ENCODE data around the gene CTBP2.

The CTBP2 gene

GRCh38 chr10:124987788-124988187 lies 172.6 kb downstream of the CTBP2 start:
- H3K4me1 ChIP-seq (ENCODE audit: control insufficient read depth, insufficient read depth, low read length) = no peaks in the 10 kb centered on the region
- DNase-seq (ENCODE audit: low read depth) = no peak

GRCh38 chr10:124985162-124985561 lies 175.2 kb downstream of the CTBP2 start:
- DNase-seq (ENCODE audit: low read depth) = no peak
- Histone ChIP-seq H3K4me1 (ENCODE audit: control insufficient read depth, insufficient read depth, low read length) (no peaks in the 10 kb centered on the region), H3K9ac (ENCODE audit: low read length) (no peak overlapping the region), H3K36me3 (ENCODE audit: control insufficient read depth, insufficient read depth, low read length, severe bottlenecking) (peaks cover 74% of the 10 kb centered on the region), H3K9me3 (ENCODE audit: control insufficient read depth, low read length) (no peaks in the 10 kb centered on the region), H3K4me3 (ENCODE audit: low read length) (no peak overlapping the region), H3K27me3 (replicated peaks; ENCODE audit: control insufficient read depth, insufficient read depth, low read length) (no peaks in the 10 kb centered on the region)

More at GRCh38 chr10:124987788-124988187, 172.6 kb downstream of the CTBP2 start:
- no peaks in the 10 kb centered on the region for H3K27me3 ChIP-seq (replicated peaks; ENCODE audit: control insufficient read depth, insufficient read depth, low read length)
- H3K4me3 ChIP-seq (ENCODE audit: low read length) = no peak overlapping the region
- peaks cover 81% of the 10 kb centered on the region for H3K36me3 ChIP-seq (ENCODE audit: control insufficient read depth, insufficient read depth, low read length, severe bottlenecking)
- H3K9me3 ChIP-seq (ENCODE audit: control insufficient read depth, low read length) = no peaks in the 10 kb centered on the region
- no peak overlapping the region for H3K9ac ChIP-seq (ENCODE audit: low read length)

- no peak overlapping the region for H3K9ac ChIP-seq (ENCODE audit: low read length)
- DNase-seq (ENCODE audit: low read depth) = no peak
- no peak overlapping the region for H3K4me3 ChIP-seq (ENCODE audit: low read length)
- H3K36me3 ChIP-seq (ENCODE audit: control insufficient read depth, insufficient read depth, low read length, severe bottlenecking) = peaks cover 69% of the 10 kb centered on the region
- H3K9me3 ChIP-seq (ENCODE audit: control insufficient read depth, low read length) = no peaks in the 10 kb centered on the region
- H3K4me1 ChIP-seq (ENCODE audit: control insufficient read depth, insufficient read depth, low read length) = no peaks in the 10 kb centered on the region
- H3K27me3 ChIP-seq (replicated peaks; ENCODE audit: control insufficient read depth, insufficient read depth, low read length) = no peaks in the 10 kb centered on the region
These were observed 176.0 kb downstream of the CTBP2 start for GRCh38 chr10:124984376-124984775.

- Histone ChIP-seq H3K4me3 (ENCODE audit: low read length) (no peak overlapping the region), H3K4me1 (ENCODE audit: control insufficient read depth, insufficient read depth, low read length) (no peaks in the 10 kb centered on the region), H3K9ac (ENCODE audit: low read length) (no peak overlapping the region), H3K27me3 (replicated peaks; ENCODE audit: control insufficient read depth, insufficient read depth, low read length) (no peaks in the 10 kb centered on the region), H3K36me3 (ENCODE audit: control insufficient read depth, insufficient read depth, low read length, severe bottlenecking) (peaks cover 69% of the 10 kb centered on the region), H3K9me3 (ENCODE audit: control insufficient read depth, low read length) (no peaks in the 10 kb centered on the region)
- no peak for DNase-seq (ENCODE audit: low read depth)
These were observed 177.0 kb downstream of the CTBP2 start for GRCh38 chr10:124983321-124983720.

- Histone ChIP-seq H3K4me1 (ENCODE audit: control insufficient read depth, insufficient read depth, low read length) (no peaks in the 10 kb centered on the region), H3K9me3 (ENCODE audit: control insufficient read depth, low read length) (no peaks in the 10 kb centered on the region), H3K27me3 (replicated peaks; ENCODE audit: control insufficient read depth, insufficient read depth, low read length) (no peaks in the 10 kb centered on the region), H3K36me3 (ENCODE audit: control insufficient read depth, insufficient read depth, low read length, severe bottlenecking) (peaks cover 57% of the 10 kb centered on the region), H3K9ac (ENCODE audit: low read length) (no peak overlapping the region), H3K4me3 (ENCODE audit: low read length) (no peak overlapping the region)
- DNase-seq (ENCODE audit: low read depth) = no peak
These were observed 182.0 kb downstream of the CTBP2 start for GRCh38 chr10:124978376-124978725.

GRCh38 chr10:124977648-124978375 lies 182.6 kb downstream of the CTBP2 start:
- Histone ChIP-seq H3K36me3 (ENCODE audit: control insufficient read depth, insufficient read depth, low read length, severe bottlenecking) (peaks cover 57% of the 10 kb centered on the region), H3K4me1 (ENCODE audit: control insufficient read depth, insufficient read depth, low read length) (no peaks in the 10 kb centered on the region), H3K27me3 (replicated peaks; ENCODE audit: control insufficient read depth, insufficient read depth, low read length) (no peaks in the 10 kb centered on the region), H3K4me3 (ENCODE audit: low read length) (no peak overlapping the region), H3K9me3 (ENCODE audit: control insufficient read depth, low read length) (no peaks in the 10 kb centered on the region), H3K9ac (ENCODE audit: low read length) (no peak overlapping the region)
- no peak for DNase-seq (ENCODE audit: low read depth)

GRCh38 chr10:124977161-124977560 lies 183.2 kb downstream of the CTBP2 start:
- Histone ChIP-seq H3K9me3 (ENCODE audit: control insufficient read depth, low read length) (no peaks in the 10 kb centered on the region), H3K4me1 (ENCODE audit: control insufficient read depth, insufficient read depth, low read length) (no peaks in the 10 kb centered on the region), H3K9ac (ENCODE audit: low read length) (no peak overlapping the region), H3K27me3 (replicated peaks; ENCODE audit: control insufficient read depth, insufficient read depth, low read length) (no peaks in the 10 kb centered on the region), H3K4me3 (ENCODE audit: low read length) (no peak overlapping the region), H3K36me3 (ENCODE audit: control insufficient read depth, insufficient read depth, low read length, severe bottlenecking) (peaks cover 55% of the 10 kb centered on the region)
- DNase-seq (ENCODE audit: low read depth) = no peak

- H3K4me3 ChIP-seq (ENCODE audit: low read length) = no peak overlapping the region
- no peaks in the 10 kb centered on the region for H3K27me3 ChIP-seq (replicated peaks; ENCODE audit: control insufficient read depth, insufficient read depth, low read length)
- DNase-seq (ENCODE audit: low read depth) = no peak
- H3K9me3 ChIP-seq (ENCODE audit: control insufficient read depth, low read length) = no peaks in the 10 kb centered on the region
- peaks cover 6% of the 10 kb centered on the region for H3K4me1 ChIP-seq (ENCODE audit: control insufficient read depth, insufficient read depth, low read length)
- peaks cover 50% of the 10 kb centered on the region for H3K36me3 ChIP-seq (ENCODE audit: control insufficient read depth, insufficient read depth, low read length, severe bottlenecking)
- no peak overlapping the region for H3K9ac ChIP-seq (ENCODE audit: low read length)
These were observed 184.3 kb downstream of the CTBP2 start for GRCh38 chr10:124975977-124976514.

GRCh38 chr10:124974131-124974530 lies 186.2 kb downstream of the CTBP2 start:
- no peak overlapping the region for H3K9ac ChIP-seq (ENCODE audit: low read length)
- H3K9me3 ChIP-seq (ENCODE audit: control insufficient read depth, low read length) = no peaks in the 10 kb centered on the region
- H3K4me3 ChIP-seq (ENCODE audit: low read length) = no peak overlapping the region
- DNase-seq (ENCODE audit: low read depth) = no peak
- peaks cover 54% of the 10 kb centered on the region for H3K36me3 ChIP-seq (ENCODE audit: control insufficient read depth, insufficient read depth, low read length, severe bottlenecking)
- H3K4me1 ChIP-seq (ENCODE audit: control insufficient read depth, insufficient read depth, low read length) = peaks cover 9% of the 10 kb centered on the region
- H3K27me3 ChIP-seq (replicated peaks; ENCODE audit: control insufficient read depth, insufficient read depth, low read length) = no peaks in the 10 kb centered on the region

- no peak overlapping the region for H3K9ac ChIP-seq (ENCODE audit: low read length)
- H3K27me3 ChIP-seq (replicated peaks; ENCODE audit: control insufficient read depth, insufficient read depth, low read length) = no peaks in the 10 kb centered on the region
- H3K4me3 ChIP-seq (ENCODE audit: low read length) = no peak overlapping the region
- DNase-seq (ENCODE audit: low read depth) = no peak
- peaks cover 9% of the 10 kb centered on the region for H3K4me1 ChIP-seq (ENCODE audit: control insufficient read depth, insufficient read depth, low read length)
- peaks cover 63% of the 10 kb centered on the region for H3K36me3 ChIP-seq (ENCODE audit: control insufficient read depth, insufficient read depth, low read length, severe bottlenecking)
- no peaks in the 10 kb centered on the region for H3K9me3 ChIP-seq (ENCODE audit: control insufficient read depth, low read length)
These were observed 187.7 kb downstream of the CTBP2 start for GRCh38 chr10:124972637-124973036.

GRCh38 chr10:124971276-124971675 lies 189.1 kb downstream of the CTBP2 start:
- Histone ChIP-seq H3K9ac (ENCODE audit: low read length) (peak overlapping the region; percentile 18), H3K36me3 (ENCODE audit: control insufficient read depth, insufficient read depth, low read length, severe bottlenecking) (peaks cover 75% of the 10 kb centered on the region), H3K4me3 (ENCODE audit: low read length) (no peak overlapping the region), H3K9me3 (ENCODE audit: control insufficient read depth, low read length) (no peaks in the 10 kb centered on the region), H3K4me1 (ENCODE audit: control insufficient read depth, insufficient read depth, low read length) (peaks cover 9% of the 10 kb centered on the region), H3K27me3 (replicated peaks; ENCODE audit: control insufficient read depth, insufficient read depth, low read length) (no peaks in the 10 kb centered on the region)
- no peak for DNase-seq (ENCODE audit: low read depth)

GRCh38 chr10:124967255-124967654 lies 193.1 kb downstream of the CTBP2 start:
- H3K36me3 ChIP-seq (ENCODE audit: control insufficient read depth, insufficient read depth, low read length, severe bottlenecking) = peaks cover 36% of the 10 kb centered on the region
- no peaks in the 10 kb centered on the region for H3K9me3 ChIP-seq (ENCODE audit: control insufficient read depth, low read length)
- H3K9ac ChIP-seq (ENCODE audit: low read length) = no peak overlapping the region

More at GRCh38 chr10:124967255-124967654, 193.1 kb downstream of the CTBP2 start:
- no peak overlapping the region for H3K4me3 ChIP-seq (ENCODE audit: low read length)
- no peaks in the 10 kb centered on the region for H3K27me3 ChIP-seq (replicated peaks; ENCODE audit: control insufficient read depth, insufficient read depth, low read length)
- peaks cover 17% of the 10 kb centered on the region for H3K4me1 ChIP-seq (ENCODE audit: control insufficient read depth, insufficient read depth, low read length)
- DNase-seq (ENCODE audit: low read depth) = no peak

All from adipocyte (in vitro differentiated cells).